ENCODE results near the gene KIAA1958. TPM values are rescaled to one million over a fixed set of nuclear protein-coding genes. Genes with fewer than 3 reads are reported as not detected.

Gene KIAA1958
- total RNA-seq, 3 donors from 2014 or later, result 2.9 to 16.5 (median 11.8) TPM

DNA sequence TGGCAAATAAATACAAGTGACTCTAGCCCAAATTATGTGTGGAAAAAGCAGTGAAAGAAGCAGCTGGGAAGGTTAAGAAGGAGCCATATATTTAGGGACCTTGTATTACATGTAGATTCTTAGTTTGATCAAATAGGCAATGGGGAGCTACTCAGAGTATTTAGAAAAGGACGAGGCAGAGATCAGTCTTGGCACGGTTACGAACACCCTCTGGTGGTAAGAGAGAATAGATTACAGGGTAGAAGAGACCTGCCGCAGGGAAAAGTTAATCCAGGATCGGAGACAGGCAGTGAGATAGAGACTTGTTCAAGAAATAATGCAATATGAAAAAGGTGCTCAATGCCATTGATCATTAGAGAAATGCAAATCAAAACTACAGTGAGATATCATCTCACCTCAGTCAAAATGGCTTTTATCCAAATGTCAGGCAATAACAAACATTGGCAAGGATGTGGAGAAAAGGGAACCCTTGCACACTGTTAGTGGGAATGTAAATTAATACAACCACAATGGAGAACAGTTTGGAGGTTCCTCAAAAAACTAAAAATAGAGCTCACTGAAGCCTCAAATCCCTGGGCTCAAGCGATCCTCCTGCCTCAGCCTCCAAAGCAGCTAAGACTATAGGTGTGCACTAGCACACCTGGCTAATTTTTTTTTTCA is 219.3 kb downstream of the KIAA1958 start:
- Histone ChIP-seq H3K4me3 (no peak overlapping the region), H3K27ac (no peak overlapping the region), H3K4me1 (no peaks in the 10 kb centered on the region), H3K9me3 (no peaks in the 10 kb centered on the region), H3K27me3 (no peaks in the 10 kb centered on the region), H3K36me3 (no peaks in the 10 kb centered on the region)
- no peak for DNase-seq (ENCODE audit: low spot score in 2 of 2)
- intact Hi-C loops (cut with DNase I; ENCODE audit: low total_unique reads), result no loop called here
- no peak for TF ChIP-seq CTCF (IDR thresholded peaks at IDR 0.05)
- no peak for TF ChIP-seq POLR2AphosphoS5 (IDR thresholded peaks at IDR 0.05)
- TF ChIP-seq POLR2A (IDR thresholded peaks at IDR 0.05), result no peak

- H3K4me3 ChIP-seq, result no peak overlapping the region
- intact Hi-C loops (cut with DNase I; ENCODE audit: low total_unique reads), result no loop called here
- H3K36me3 ChIP-seq, result no peaks in the 10 kb centered on the region
- DNase-seq (ENCODE audit: low spot score in 2 of 2), result no peak
- no peaks in the 10 kb centered on the region for H3K27me3 ChIP-seq
- no peaks in the 10 kb centered on the region for H3K9me3 ChIP-seq
- no peak overlapping the region for H3K27ac ChIP-seq
- TF ChIP-seq CTCF (IDR thresholded peaks at IDR 0.05) (no peak), POLR2A (IDR thresholded peaks at IDR 0.05) (no peak), POLR2AphosphoS5 (IDR thresholded peaks at IDR 0.05) (no peak)
- no peaks in the 10 kb centered on the region for H3K4me1 ChIP-seq
These were observed 224.5 kb downstream of the KIAA1958 start for GRCh38 chr9:112711050-112711689.

DNA sequence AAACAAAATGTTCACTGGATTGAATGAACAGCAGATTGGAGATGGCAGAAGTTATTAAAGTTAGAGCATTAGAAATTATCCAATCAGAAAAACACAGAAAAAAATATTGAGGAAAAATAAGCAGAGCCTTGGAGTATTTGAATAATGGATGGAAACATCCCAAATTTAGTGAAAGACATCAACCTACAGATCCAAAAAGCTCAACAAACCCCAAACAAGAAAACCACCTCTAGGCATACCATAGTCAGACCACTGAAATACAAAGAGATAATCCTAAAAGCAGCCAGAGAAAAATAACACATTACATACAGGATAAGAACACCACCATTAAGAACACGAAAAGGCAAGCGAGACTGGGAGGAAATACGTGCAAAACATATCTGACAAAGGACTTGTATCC is 226.1 kb downstream of the KIAA1958 start:
- Histone ChIP-seq H3K9me3 (no peaks in the 10 kb centered on the region), H3K36me3 (no peaks in the 10 kb centered on the region), H3K4me1 (peaks cover 0 to 6% of the 10 kb centered on the region in 2 donors), H3K27ac (no peak overlapping the region), H3K4me3 (no peak overlapping the region), H3K27me3 (no peaks in the 10 kb centered on the region)
- intact Hi-C loops (cut with DNase I; ENCODE audit: low total_unique reads), result no loop called here
- DNase-seq (ENCODE audit: low spot score in 2 of 2), result no peak
- TF ChIP-seq POLR2A (IDR thresholded peaks at IDR 0.05), result no peak
- no peak for TF ChIP-seq CTCF (IDR thresholded peaks at IDR 0.05)
- no peak for TF ChIP-seq POLR2AphosphoS5 (IDR thresholded peaks at IDR 0.05)

GRCh38 chr9:112717661-112718331 is 231.2 kb downstream of the KIAA1958 start, which contains the start of gene INIP:
TSS of gene INIP (minus strand) at chr9:112718117. CDS start at chr9:112716485, 1,632 bp downstream.
- H3K36me3 ChIP-seq, result no peaks in the 10 kb centered on the region
- peaks cover 0 to 6% of the 10 kb centered on the region in 2 donors for H3K4me1 ChIP-seq
- peak within 1 kb of the TSS; percentile 65 to 87 (median 86) for H3K4me3 ChIP-seq
- intact Hi-C loops (cut with DNase I; ENCODE audit: low total_unique reads), result no loop called here
- peak within 1 kb of the TSS; percentile 86 to 95 for H3K27ac ChIP-seq
- H3K9me3 ChIP-seq, result no peaks in the 10 kb centered on the region
- TF ChIP-seq POLR2A (IDR thresholded peaks at IDR 0.05), result peak; percentile 60
- no peak for TF ChIP-seq CTCF (IDR thresholded peaks at IDR 0.05)
- peak; percentile 86 to 93 (median 89) for TF ChIP-seq POLR2AphosphoS5 (IDR thresholded peaks at IDR 0.05)
- H3K27me3 ChIP-seq, result no peaks in the 10 kb centered on the region
- peak; percentile 94 to 95 for DNase-seq (ENCODE audit: low spot score in 2 of 2)

Other genes with a start within 250 kb of the KIAA1958 start
- gene PTBP3, start 153.2 kb upstream of the KIAA1958 start, total RNA-seq, result 10 to 100 TPM; 30.6 to 80.2 (median 50.5) TPM
- gene HSDL2, start 106.7 kb upstream of the KIAA1958 start, total RNA-seq, result 100 to 1,000 TPM in 1 of 3 donors, 10 to 100 TPM in 2; 30.7 to 124 (median 52.8) TPM
- gene INIP, start 231.3 kb downstream of the KIAA1958 start, total RNA-seq, result 10 to 100 TPM; 21.0 to 25.6 (median 21.9) TPM

Measured in breast epithelium (tissue), 4 donors.